Measurements from ENCODE around the gene ZNF132. TPM values are rescaled to one million over a fixed set of nuclear protein-coding genes. Genes with fewer than 3 reads are reported as not detected.
A peak's percentile ranks its signal among the peaks of the same experiment; 100 is the strongest.

ZNF132 gene
- total and polyA plus RNA-seq, 2 experiments from 2014 or later: 2.2 to 5.2 TPM

- Histone ChIP-seq H3K36me3 (ENCODE audit: insufficient read depth) (no peaks in the 10 kb centered on the region; the same call in 1 of the 2 replicates), H3F3A (replicated peaks; ENCODE audit: low read depth) (0 out of 2 replicates have a peak, but pooled peaks cover 3% of the 10 kb centered on the region), H3K79me2 (replicated peaks; ENCODE audit: insufficient read depth) (no peaks in the 10 kb centered on the region), H2AFZ (peak overlapping the region; percentile 99), H3K27me3 (ENCODE audit: insufficient read depth) (peaks cover 20% of the 10 kb centered on the region), H3K27ac (ENCODE audit: low read depth) (no peak overlapping the region), H4K20me1 (replicated peaks; ENCODE audit: insufficient read depth) (no peaks in the 10 kb centered on the region), H3K9me2 (ENCODE audit: insufficient read depth) (0 out of 2 replicates have a peak, but pooled peaks cover 6% of the 10 kb centered on the region), H3K4me3 (peak overlapping the region; percentile 77), H3K4me2 (peak overlapping the region; percentile 90), H3K4me1 (ENCODE audit: insufficient read depth) (no peaks in the 10 kb centered on the region; the same call in 1 of the 2 replicates)
- DNase-seq (ENCODE audit: low spot score) (no peak), ATAC-seq (peak; percentile 54)
- TF ChIP-seq CREB1 (CRISPR knock-in tag; IDR thresholded peaks at IDR 0.05; ENCODE audit: low read depth) (no peak), ZNF331 (CRISPR knock-in tag; IDR thresholded peaks at IDR 0.05; ENCODE audit: low read depth) (no peak), NANOG (IDR thresholded peaks at IDR 0.05; ENCODE audit: borderline replicate concordance) (no peak), REST (IDR thresholded peaks at IDR 0.05; ENCODE audit: unreplicated experiment) (no peak), STAT1 (IDR thresholded peaks at IDR 0.05; ENCODE audit: unreplicated experiment) (no peak), EZH2phosphoT487 (IDR thresholded peaks at IDR 0.05; ENCODE audit: unreplicated experiment) (no peak), ETS1 (IDR thresholded peaks at IDR 0.05) (no peak), CTCF (conservative IDR thresholded peaks at IDR 0.05; ENCODE audit: low read depth in 2 of 2) (no peak), POLR2AphosphoS5 (IDR thresholded peaks at IDR 0.05; ENCODE audit: low read depth) (no peak), JUNB (IDR thresholded peaks at IDR 0.05; ENCODE audit: unreplicated experiment) (no peak), ZNF114 (CRISPR knock-in tag; IDR thresholded peaks at IDR 0.05) (no peak), ZNF462 (CRISPR knock-in tag; IDR thresholded peaks at IDR 0.05) (no peak), EZH2 (IDR thresholded peaks at IDR 0.05; ENCODE audit: low read depth, unreplicated experiment) (no peak)
- peaks cover 29% of the 10 kb centered on the region for H3K27me3 Mint-ChIP-seq (ENCODE audit: insufficient read depth, low read depth, poor library complexity)
- H3K9me3 Mint-ChIP-seq: peaks cover 48% of the 10 kb centered on the region
- H3K4me1 Mint-ChIP-seq: peaks cover 5% of the 10 kb centered on the region; the same call in 2 of the 3 replicates
- no peak overlapping the region for H3K27ac Mint-ChIP-seq
- peaks cover 21% of the 10 kb centered on the region for H3K36me3 Mint-ChIP-seq (ENCODE audit: low read depth)
- H3K4me3 Mint-ChIP-seq: peak overlapping the region; percentile 82
Observed at GRCh38 chr19:58450856-58451357, 11.0 kb upstream of the ZNF132 start.
